Gastrocnemius medialis (tissue), 4 donors: ENCODE data around the gene PCDHGC3. TPM values are rescaled to one million over a fixed set of nuclear protein-coding genes. Genes with fewer than 3 reads are reported as not detected.

Experiments used
- ATAC-seq, 2 donors: fragments of 150-250 bp; one replicate each; pipeline ENCODE4 v1.9.1; 2016
- DNase-seq, 2 donors: peaks; one replicate each; pipeline ENCODE4 v3.0.0-alpha.2; 2019
- H3K27ac ChIP-seq, 4 donors: fragments of 200-600 bp; sonication (generic); 1 replicate in 1 of 4; 2 replicates in 3 of 4; pipeline ENCODE4 v1.5.1; 2016 to 2018; ENCODE audit warnings: mild to moderate bottlenecking in 2 of 4, moderate library complexity in 1 of 4
- H3K27me3 ChIP-seq, 3 donors: fragments of 200-600 bp; sonication (generic) in 2 of 3; 1 replicate in 1 of 3; 2 replicates in 2 of 3; pipeline versions ENCODE4 v1.5.1 to v1.6.0; 2016 to 2019; ENCODE audit warnings: mild to moderate bottlenecking in 1 of 3, moderate library complexity in 1 of 3
- H3K36me3 ChIP-seq, 2 donors: fragments of 200-600 bp; sonication (generic) in 1 of 2; one replicate each; pipeline ENCODE4 v1.5.1; 2017 to 2018
- H3K4me1 ChIP-seq, 2 donors: fragments of 200-600 bp; sonication (generic) in 1 of 2; one replicate each; pipeline ENCODE4 v1.5.1; 2016 to 2017; ENCODE audit warnings: mild to moderate bottlenecking in 2 of 2
- H3K4me3 ChIP-seq, 4 donors: fragments of 200-600 bp; sonication (generic) in 3 of 4; 1 replicate in 1 of 4; 2 replicates in 3 of 4; pipeline ENCODE4 v1.5.1; 2016 to 2019; ENCODE audit warnings: mild to moderate bottlenecking in 2 of 4
- H3K9me3 ChIP-seq, 3 donors: fragments of 200-600 bp; sonication (generic) in 2 of 3; 1 replicate in 1 of 3; 2 replicates in 2 of 3; pipeline ENCODE4 v1.5.1; 2016 to 2019
- CTCF ChIP-seq, 5 experiments: fragments of 450-650 bp in 3 of 5; fragments of 200-600 bp in 2 of 5; sonication (generic) in 2 of 5; IDR thresholded peaks in 4 of 5; conservative IDR thresholded peaks in 1 of 5; 1 replicate in 4 of 5; 2 replicates in 1 of 5; pipeline ENCODE4 v1.5.1; 2016 to 2019; ENCODE audit warnings: antibody characterized with exemption in 5 of 5, mild to moderate bottlenecking in 3 of 5, moderate library complexity in 3 of 5
- POLR2A ChIP-seq, 2 donors: fragments of 450-650 bp; IDR thresholded peaks; one replicate each; pipeline ENCODE4 v1.6.1; 2017; ENCODE audit warnings: antibody characterized with exemption in 2 of 2, mild to moderate bottlenecking in 2 of 2, moderate library complexity in 2 of 2
- in situ Hi-C, 4 donors: fragments of 200-750 bp; cut with MboI; loops; one replicate each; pipeline versions ENCODE4 v1.15.0 to v1.8.0; 2017; ENCODE audit warnings: low sequenced_read_pairs in 4 of 4
- intact Hi-C: fragments of 100-400 bp; cut with DNase I; formaldehyde crosslinking; loops from one replicate; pipeline ENCODE4 v1.15.1; 2023; ENCODE audit warnings: low total_unique reads
- total RNA-seq, 4 donors: library from RNA; depleted of rRNA; stranded (reverse); fragments of >200 nt; gene quantifications; one replicate each; pipeline versions ENCODE4 v1.1.0 to v1.2.3, GENCODE V29; 2016

PCDHGC3 gene
- total RNA-seq, 4 donors from 2014 or later: 11.8 to 14.5 (median 13.8) TPM

DNA sequence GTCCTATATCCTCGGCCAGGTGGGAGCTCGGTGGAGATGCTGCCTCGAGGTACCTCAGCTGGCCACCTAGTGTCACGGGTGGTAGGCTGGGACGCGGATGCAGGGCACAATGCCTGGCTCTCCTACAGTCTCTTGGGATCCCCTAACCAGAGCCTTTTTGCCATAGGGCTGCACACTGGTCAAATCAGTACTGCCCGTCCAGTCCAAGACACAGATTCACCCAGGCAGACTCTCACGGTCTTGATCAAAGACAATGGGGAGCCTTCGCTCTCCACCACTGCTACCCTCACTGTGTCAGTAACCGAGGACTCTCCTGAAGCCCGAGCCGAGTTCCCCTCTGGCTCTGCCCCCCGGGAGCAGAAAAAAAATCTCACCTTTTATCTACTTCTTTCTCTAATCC is 2.0 kb downstream of the PCDHGC3 start:
- Histone ChIP-seq H3K4me1 (peaks cover 49 to 67% of the 10 kb centered on the region in 2 donors), H3K4me3 (peak overlapping the region; percentile 16 to 83 (median 75)), H3K27me3 (no peaks in the 10 kb centered on the region), H3K36me3 (no peaks in the 10 kb centered on the region), H3K27ac (peak overlapping the region in 1 of 4 donors; percentile 23), H3K9me3 (no peaks in the 10 kb centered on the region)
- intact Hi-C loops: loop anchor here (2.0 kb wide), 2 partner anchors 29 to 47 kb away; partner anchors contain the start of gene PCDHGA12
- in situ Hi-C loops: loop anchor here in 2 of 4 donors (5.0 kb wide), 4 partner anchors 44 to 84 kb away; partner anchors contain the start of gene PCDHGA11 (in 1 of the 2)
- DNase-seq (no peak), ATAC-seq (no peak)
- TF ChIP-seq POLR2A (IDR thresholded peaks at IDR 0.05): no peak

GRCh38 chr5:141478321-141478945 is 2.7 kb downstream of the PCDHGC3 start:
- no peak for TF ChIP-seq POLR2A (IDR thresholded peaks at IDR 0.05)
- TF ChIP-seq CTCF (IDR thresholded peaks at IDR 0.05 in 4 of 5, conservative IDR thresholded peaks at IDR 0.05 in 1 of 5): peak in 1 of 5 experiments; percentile 16
- Histone ChIP-seq H3K36me3 (no peaks in the 10 kb centered on the region), H3K9me3 (no peaks in the 10 kb centered on the region), H3K4me1 (peaks cover 55 to 72% of the 10 kb centered on the region in 2 donors), H3K27ac (no peak overlapping the region), H3K27me3 (no peaks in the 10 kb centered on the region), H3K4me3 (peak overlapping the region; percentile 16 to 83 (median 75))
- no peak for ATAC-seq
- DNase-seq: no peak
- intact Hi-C loops: no loop called here
- in situ Hi-C loops: loop anchor here in 2 of 4 donors (5.0 kb wide), 4 partner anchors 44 to 84 kb away; partner anchors contain the start of gene PCDHGA11 (in 1 of the 2)

- intact Hi-C loops: no loop called here
- no peaks in the 10 kb centered on the region for H3K9me3 ChIP-seq
- DNase-seq (no peak), ATAC-seq (no peak)
- H3K36me3 ChIP-seq: no peaks in the 10 kb centered on the region
- no peak overlapping the region for H3K27ac ChIP-seq
- H3K27me3 ChIP-seq: no peaks in the 10 kb centered on the region
- TF ChIP-seq CTCF (IDR thresholded peaks at IDR 0.05 in 4 of 5, conservative IDR thresholded peaks at IDR 0.05 in 1 of 5) (no peak), POLR2A (IDR thresholded peaks at IDR 0.05) (no peak)
- in situ Hi-C loops: loop anchor here in 2 of 4 donors (5.0 kb wide), 4 partner anchors 43 to 83 kb away; partner anchors contain the start of gene PCDHGA11 (in 1 of the 2)
- H3K4me1 ChIP-seq: peaks cover 65 to 85% of the 10 kb centered on the region in 2 donors
- H3K4me3 ChIP-seq: no peak overlapping the region
Measured at GRCh38 chr5:141479776-141480175, 4.0 kb downstream of the PCDHGC3 start.

DNA sequence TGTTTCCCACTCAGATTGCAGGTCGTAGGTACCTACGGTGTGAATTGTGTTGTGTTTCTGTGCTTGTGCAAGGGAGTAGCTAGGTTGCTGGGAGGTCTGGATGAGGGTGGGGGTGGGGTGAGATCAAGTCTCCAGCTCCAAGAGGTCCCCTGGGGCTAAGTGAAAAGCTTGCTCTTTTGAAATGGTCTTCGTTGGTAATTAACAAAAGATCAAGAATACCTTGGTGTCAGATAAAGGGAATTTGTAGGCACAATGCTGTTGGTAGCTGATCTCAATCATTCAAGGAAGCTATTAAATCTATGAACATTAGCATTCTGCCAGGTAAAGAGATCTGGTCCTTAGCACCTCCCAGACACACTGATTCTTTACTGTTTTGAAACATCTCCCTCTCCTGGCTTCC is 8.1 kb downstream of the PCDHGC3 start:
- intact Hi-C loops: no loop called here
- in situ Hi-C loops: no loop called here
- TF ChIP-seq CTCF (IDR thresholded peaks at IDR 0.05 in 4 of 5, conservative IDR thresholded peaks at IDR 0.05 in 1 of 5) (no peak), POLR2A (IDR thresholded peaks at IDR 0.05) (no peak)
- no peak for DNase-seq
- Histone ChIP-seq H3K4me1 (peaks cover 39 to 65% of the 10 kb centered on the region in 2 donors), H3K27me3 (no peaks in the 10 kb centered on the region), H3K4me3 (no peak overlapping the region), H3K36me3 (no peaks in the 10 kb centered on the region), H3K27ac (no peak overlapping the region), H3K9me3 (no peaks in the 10 kb centered on the region)
- ATAC-seq: no peak

GRCh38 chr5:141484310-141484640 is 8.5 kb downstream of the PCDHGC3 start:
- DNase-seq: no peak
- in situ Hi-C loops (no loop called here), intact Hi-C loops (no loop called here)
- Histone ChIP-seq H3K27ac (no peak overlapping the region), H3K4me1 (peaks cover 35 to 61% of the 10 kb centered on the region in 2 donors), H3K27me3 (no peaks in the 10 kb centered on the region), H3K4me3 (peak overlapping the region; percentile 40 to 59 (median 46)), H3K36me3 (no peaks in the 10 kb centered on the region), H3K9me3 (no peaks in the 10 kb centered on the region)
- ATAC-seq: no peak
- TF ChIP-seq CTCF (IDR thresholded peaks at IDR 0.05 in 4 of 5, conservative IDR thresholded peaks at IDR 0.05 in 1 of 5) (no peak), POLR2A (IDR thresholded peaks at IDR 0.05) (no peak)
